A549 (cell line): ENCODE data around the gene ZSCAN18. TPM values are rescaled to one million over a fixed set of nuclear protein-coding genes. Genes with fewer than 3 reads are reported as not detected.

Source experiments
- ATAC-seq, 2 experiments: fragments of 200-7000 bp in 1 of 2; fragments of >200 bp in 1 of 2; cut with Nextera tagmentation in 1 of 2; cut with Tn5 transposase in 1 of 2; 3 replicates each; pipeline versions ENCODE4 v1.8.0 to v1.9.1; 2018 to 2020; ENCODE audit warnings: mild to moderate bottlenecking in 1 of 2, moderate library complexity in 1 of 2
- CTCF ChIA-PET: fragments of 300-600 bp; sonication (Branson Sonifier 250); formaldehyde crosslinking; extraction: SDS; loops from one replicate; lab custom pipeline; 2021; ENCODE audit warnings: antibody characterized with exemption, inconsistent platforms; lab: Yijun Ruan, JAX
- POLR2A ChIA-PET: fragments of 350-600 bp; formaldehyde crosslinking; extraction: SDS; loops from one replicate; lab custom pipeline; 2021; ENCODE audit warnings: antibody characterized with exemption, inconsistent platforms; lab: Yijun Ruan, JAX
- DNase-seq, 2 experiments: peaks; one replicate each; pipeline versions ENCODE4 v3.0.0 to v3.0.0-alpha.2; 2011 to 2016; ENCODE audit warnings: low read depth in 1 of 2, low spot score in 1 of 2
- FAIRE-seq: peaks from 2 replicates; lab custom pipeline; 2011; peaks lifted over from hg19 to GRCh38; lab: Jason Lieb, UNC
- H3K27ac ChIP-seq, 2 experiments: fragments of >200 bp; sonication (Bioruptor Twin); formaldehyde crosslinking; 3 replicates each; pipeline ENCODE4 v1.5.1; 2016 to 2017
- H3K4me1 ChIP-seq: fragments of >200 bp; sonication (Bioruptor Twin); formaldehyde crosslinking; 3 replicates; pipeline ENCODE4 v1.6.1; 2016
- H3K4me2 ChIP-seq: fragments of >200 bp; sonication (Bioruptor Twin); formaldehyde crosslinking; 3 replicates; pipeline ENCODE4 v1.6.1; 2016
- H3K4me3 ChIP-seq: fragments of >200 bp; sonication (Bioruptor Twin); formaldehyde crosslinking; 3 replicates; pipeline ENCODE4 v1.5.1; 2016
- H3K9me3 ChIP-seq: fragments of >200 bp; sonication (Bioruptor Twin); formaldehyde crosslinking; 3 replicates; pipeline ENCODE4 v1.6.1; 2016
- ATOH8 ChIP-seq: fragments of 250-450 bp; sonication (Bioruptor Pico); IDR thresholded peaks from 2 replicates; pipeline ENCODE4 v1.5.0; 2020; ENCODE audit warnings: low read depth, mild to moderate bottlenecking, moderate library complexity
- CBX2 ChIP-seq: fragments of 200-600 bp; sonication (generic); IDR thresholded peaks from 2 replicates; pipeline ENCODE4 v1.6.1; 2016; ENCODE audit warnings: low read depth, mild to moderate bottlenecking, borderline replicate concordance
- CBX8 ChIP-seq: fragments of 200-600 bp; sonication (generic); IDR thresholded peaks from 2 replicates; pipeline ENCODE4 v1.6.1; 2016
- CEBPB ChIP-seq, 2 experiments: fragments of >200 bp in 1 of 2; sonication (Bioruptor Twin) in 1 of 2; formaldehyde crosslinking in 1 of 2; IDR thresholded peaks; 2 replicates each; pipeline ENCODE4 v1.6.1; 2012 to 2016
- CHD2 ChIP-seq: fragments of 150-350 bp; IDR thresholded peaks from 2 replicates; pipeline ENCODE4 v1.6.1; 2014; ENCODE audit warnings: low read length; ENCODE audit not compliant: partially characterized antibody
- ELK1 ChIP-seq: fragments of 150-350 bp; IDR thresholded peaks from 2 replicates; pipeline ENCODE4 v1.6.1; 2014; ENCODE audit warnings: low read depth, mild to moderate bottlenecking, low read length
- EP300 ChIP-seq, 2 experiments: fragments of >200 bp; sonication (Bioruptor Twin); formaldehyde crosslinking; IDR thresholded peaks; 2 replicates in 1 of 2; 3 replicates in 1 of 2; pipeline ENCODE4 v1.6.1; 2016 to 2017
- ESRRA ChIP-seq: fragments of 150-350 bp; IDR thresholded peaks from 2 replicates; pipeline ENCODE4 v1.6.1; 2014; ENCODE audit warnings: mild to moderate bottlenecking, low read length, borderline replicate concordance
- FOSL2 ChIP-seq, 2 experiments: fragments of 450-650 bp in 1 of 2; fragments of >200 bp in 1 of 2; sonication (Bioruptor Twin) in 1 of 2; formaldehyde crosslinking; IDR thresholded peaks; 2 replicates each; pipeline versions ENCODE4 v1.5.0 to v1.6.1; 2016 to 2020; ENCODE audit warnings: mild to moderate bottlenecking in 1 of 2, moderate library complexity in 1 of 2
- HDAC2 ChIP-seq: fragments of 200-600 bp; sonication (generic); IDR thresholded peaks from 2 replicates; pipeline ENCODE4 v1.6.1; 2016
- HEYL ChIP-seq: fragments of 250-450 bp; sonication (Bioruptor Pico); IDR thresholded peaks from 2 replicates; pipeline ENCODE4 v1.8.0; 2021; ENCODE audit warnings: mild to moderate bottlenecking, moderate library complexity
- HMGXB4 ChIP-seq: fragments of 250-450 bp; sonication (Bioruptor Pico); IDR thresholded peaks from 2 replicates; pipeline ENCODE4 v1.5.0; 2021; ENCODE audit warnings: mild to moderate bottlenecking, moderate library complexity, borderline replicate concordance
- HOXA7 ChIP-seq: fragments of 250-450 bp; sonication (Bioruptor Pico); IDR thresholded peaks from 2 replicates; pipeline ENCODE4 v1.5.0; 2020; ENCODE audit warnings: mild to moderate bottlenecking, moderate library complexity
- HOXB13 ChIP-seq: fragments of 250-450 bp; sonication (Bioruptor Pico); IDR thresholded peaks from 2 replicates; pipeline ENCODE4 v1.5.0; 2020; ENCODE audit warnings: low read depth, mild to moderate bottlenecking, moderate library complexity
- KDM1A ChIP-seq: fragments of 200-600 bp; sonication (generic); IDR thresholded peaks from 2 replicates; pipeline ENCODE4 v1.6.1; 2016; ENCODE audit warnings: low read depth, mild to moderate bottlenecking
- KDM5A ChIP-seq: fragments of 200-600 bp; sonication (generic); IDR thresholded peaks from 2 replicates; pipeline ENCODE4 v1.6.1; 2016; ENCODE audit warnings: antibody characterized with exemption, mild to moderate bottlenecking
- MAFK ChIP-seq: fragments of 450-650 bp; IDR thresholded peaks from 2 replicates; pipeline ENCODE4 v1.6.1; 2014; ENCODE audit not compliant: partially characterized antibody
- MYC ChIP-seq: IDR thresholded peaks from 2 replicates; pipeline ENCODE4 v1.6.1; 2012; ENCODE audit warnings: mild to moderate bottlenecking, inconsistent platforms, low read length, improper control_type of control experiment, borderline replicate concordance
- NPAS2 ChIP-seq: fragments of 250-450 bp; sonication (Bioruptor Pico); IDR thresholded peaks from 2 replicates; pipeline ENCODE4 v1.8.0; 2022; ENCODE audit warnings: mild to moderate bottlenecking, moderate library complexity, borderline replicate concordance
- RAD21 ChIP-seq, 2 experiments: fragments of >200 bp in 1 of 2; sonication (Bioruptor Twin) in 1 of 2; formaldehyde crosslinking in 1 of 2; IDR thresholded peaks in 1 of 2; conservative IDR thresholded peaks in 1 of 2; 2 replicates in 1 of 2; 3 replicates in 1 of 2; pipeline ENCODE4 v1.6.1; 2012 to 2018; ENCODE audit warnings: inconsistent platforms in 1 of 2
- RCOR1 ChIP-seq: fragments of 150-350 bp; IDR thresholded peaks from 2 replicates; pipeline ENCODE4 v1.6.1; 2014; ENCODE audit warnings: antibody characterized with exemption, low read length, low read depth
- SMC3 ChIP-seq: fragments of >200 bp; sonication (Bioruptor Twin); formaldehyde crosslinking; IDR thresholded peaks from 3 replicates; pipeline ENCODE4 v1.6.1; 2018; ENCODE audit warnings: inconsistent platforms
- ZNF302 ChIP-seq: fragments of 250-450 bp; sonication (Bioruptor Pico); IDR thresholded peaks from 2 replicates; pipeline ENCODE4 v1.9.0; 2021; ENCODE audit warnings: inconsistent platforms, mild to moderate bottlenecking, moderate library complexity
- WGBS: methylation state at CpG from one replicate; pipeline ENCODE4 v1.1.6; 2017; ENCODE audit errors: missing lambda C conversion rate; 5-methylcytosine and 5-hydroxymethylcytosine counted together
- polyA plus RNA-seq, 4 experiments: library from polyadenylated mRNA; depleted of rRNA in 3 of 4; stranded (reverse); fragments of >200 nt; fragmentation: RNase III in 1 of 4; extraction: RNeasy Plus Mini Kit Qiagen cat#74134 plus additional on column Dnase treatment in 1 of 4; gene quantifications; 2 replicates in 3 of 4; 3 replicates in 1 of 4; pipeline ENCODE4 v1.2.3, GENCODE V29; 2011 to 2017

Gene ZSCAN18
- polyA plus RNA-seq, 2 of the 4 experiments (the other 2 are of a cell fraction), result 2.3 to 2.9 TPM

- no peak for ATAC-seq
- no peak for TF ChIP-seq KDM1A
- no peak for TF ChIP-seq KDM5A
- TF ChIP-seq RAD21 (conservative IDR thresholded peaks at IDR 0.05 in 1 of 2, IDR thresholded peaks at IDR 0.05 in 1 of 2), result no peak
- TF ChIP-seq NPAS2 (CRISPR knock-in tag), result no peak
- no peak for TF ChIP-seq HOXB13 (CRISPR knock-in tag)
- no peak for TF ChIP-seq CHD2
- no peak for TF ChIP-seq CBX8
- TF ChIP-seq ATOH8 (CRISPR knock-in tag), result no peak
- TF ChIP-seq MYC, result no peak
- TF ChIP-seq ZNF302 (CRISPR knock-in tag), result no peak
- no peak for TF ChIP-seq RCOR1
- no peak for TF ChIP-seq HEYL (CRISPR knock-in tag)
- TF ChIP-seq HOXA7 (CRISPR knock-in tag), result no peak
- no peak for TF ChIP-seq FOSL2 (IDR thresholded peaks at IDR 0.05)
- TF ChIP-seq FOSL2 (CRISPR knock-in tag; IDR thresholded peaks at IDR 0.05), result no peak
- TF ChIP-seq MAFK, result no peak
- TF ChIP-seq CEBPB (IDR thresholded peaks at IDR 0.05), result no peak
- no peak for TF ChIP-seq EP300 (IDR thresholded peaks at IDR 0.05)
- TF ChIP-seq ELK1, result no peak
- TF ChIP-seq ESRRA, result no peak
- no peak for TF ChIP-seq SMC3
- TF ChIP-seq, all 56 proteins: peak for 0
- FAIRE-seq (no peak), DNase-seq (no peak)
- ChIA-PET POLR2A (no interaction called here), CTCF (no interaction called here)
- Histone ChIP-seq H3K4me3 (no peak overlapping the region), H3K4me2 (no peak overlapping the region), H3K27ac (no peak overlapping the region), H3K4me1 (no peaks in the 10 kb centered on the region), H3K9me3 (peaks cover 82% of the 10 kb centered on the region)
- 42% methylated on average over 8 of the region's 8 CpGs for WGBS
These were observed 682 bp downstream of the ZSCAN18 start for GRCh38 chr19:58097349-58097748.

- no peak overlapping the region for H3K4me2 ChIP-seq
- WGBS, result 45% methylated on average over 13 of the region's 13 CpGs
- no peak for TF ChIP-seq CBX2
- no peak for TF ChIP-seq CBX8
- no peak for TF ChIP-seq HMGXB4
- no peak for TF ChIP-seq HDAC2
- FAIRE-seq (no peak), ATAC-seq (no peak), DNase-seq (no peak)
- CTCF ChIA-PET, result no interaction called here
- H3K27ac ChIP-seq, result no peak overlapping the region
- POLR2A ChIA-PET, result no interaction called here
- H3K9me3 ChIP-seq, result peaks cover 83% of the 10 kb centered on the region
- H3K4me3 ChIP-seq, result no peak overlapping the region
- no peaks in the 10 kb centered on the region for H3K4me1 ChIP-seq
These were observed 1.1 kb downstream of the ZSCAN18 start for GRCh38 chr19:58096884-58097283.
